CMK (cell line): ENCODE results near the gene KDM4B.
"Not testable (repeated sequence)": the region's sequence is repeated elsewhere in the genome, so short reads cannot be mapped to it uniquely, and the experiment has no call there.

ENCODE experiments used
- DNase-seq: peaks from one replicate; pipeline ENCODE4 v3.0.0-alpha.2; 2010; ENCODE audit warnings: low read depth

Gene KDM4B

DNA sequence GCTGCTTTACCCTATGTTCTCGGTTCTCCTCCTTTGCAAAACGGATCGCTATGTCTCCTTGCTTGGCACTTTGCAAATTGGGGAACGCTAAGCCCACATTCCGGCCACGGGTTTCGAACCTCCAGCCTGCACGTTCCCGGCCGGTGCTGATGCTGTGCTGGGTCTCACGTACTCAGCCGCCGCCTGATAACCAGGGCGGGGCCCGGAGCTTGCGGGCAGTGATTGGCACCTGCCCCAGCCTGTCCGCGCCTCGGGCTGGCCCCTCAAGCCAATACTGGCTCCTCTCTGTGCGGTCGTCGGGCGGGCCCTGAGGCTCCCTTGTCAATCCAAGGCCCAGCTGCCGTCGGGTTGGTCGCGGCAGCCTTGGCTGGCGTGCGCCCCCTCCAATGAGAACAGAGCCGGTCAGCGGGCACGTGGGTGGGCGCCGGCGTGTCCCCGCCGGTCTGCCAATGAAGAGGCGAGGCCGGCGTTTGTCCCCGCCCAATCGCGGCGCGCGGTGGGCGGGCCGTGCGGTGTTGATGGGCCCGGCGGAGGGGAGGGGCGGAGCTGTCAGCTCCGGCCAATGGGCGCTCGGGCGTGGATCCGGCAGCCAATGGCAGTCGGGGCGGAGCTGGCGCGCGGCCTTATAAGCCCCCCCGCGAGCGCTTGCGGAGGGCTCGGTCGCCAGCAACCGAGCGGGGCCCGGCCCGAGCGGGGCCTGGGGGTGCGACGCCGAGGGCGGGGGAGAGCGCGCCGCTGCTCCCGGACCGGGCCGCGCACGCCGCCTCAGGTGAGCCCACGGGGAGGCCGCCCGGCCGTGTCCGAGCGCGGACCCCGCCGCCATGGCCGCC, at the start of gene KDM4B:
TSS of gene KDM4B (plus strand) at position 652 of the 830 bp plus-strand sequence. CDS start 63,778 bp downstream, outside the sequence.
- peak; percentile 97 for DNase-seq

DNA sequence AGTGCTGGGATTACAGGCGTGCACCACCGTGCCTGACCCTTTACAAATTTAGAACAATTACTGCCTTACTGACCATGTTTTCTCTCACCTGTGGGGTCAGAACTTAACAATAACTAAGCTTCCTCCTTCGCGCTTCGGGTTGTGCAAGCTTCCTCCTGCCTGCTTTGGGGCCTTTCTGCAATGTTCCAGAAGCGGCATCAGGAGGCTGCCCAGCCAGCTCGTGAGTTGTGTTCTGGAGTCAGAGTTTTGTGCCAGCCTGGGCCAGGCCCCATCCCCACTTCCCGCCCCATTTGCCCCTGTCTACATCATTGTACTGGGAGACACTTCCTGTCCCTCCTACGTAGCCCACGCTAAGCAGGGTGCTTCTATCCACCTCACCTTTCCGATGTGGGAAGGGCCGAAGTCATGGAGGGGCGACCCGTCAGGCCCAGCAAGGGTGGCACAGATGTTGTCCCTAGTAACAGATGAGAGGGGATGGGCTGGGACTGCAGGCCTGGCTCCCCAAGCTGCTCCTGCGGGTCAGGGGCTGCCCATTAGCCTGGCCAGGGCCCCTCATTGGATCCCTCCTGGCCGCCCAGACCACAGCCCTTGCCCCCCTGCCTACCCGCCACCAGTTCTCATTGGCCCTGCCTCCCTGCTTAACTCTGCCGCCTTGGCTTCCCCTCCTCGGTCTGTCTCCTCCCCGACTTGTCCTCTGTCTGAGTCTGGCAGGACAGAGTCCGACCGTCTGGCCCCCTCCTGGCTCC, 46.2 kb upstream of the KDM4B start:
- no peak for DNase-seq

- no peak for DNase-seq
Observed at GRCh38 chr19:4923276-4923747, 45.6 kb upstream of the KDM4B start.

DNA sequence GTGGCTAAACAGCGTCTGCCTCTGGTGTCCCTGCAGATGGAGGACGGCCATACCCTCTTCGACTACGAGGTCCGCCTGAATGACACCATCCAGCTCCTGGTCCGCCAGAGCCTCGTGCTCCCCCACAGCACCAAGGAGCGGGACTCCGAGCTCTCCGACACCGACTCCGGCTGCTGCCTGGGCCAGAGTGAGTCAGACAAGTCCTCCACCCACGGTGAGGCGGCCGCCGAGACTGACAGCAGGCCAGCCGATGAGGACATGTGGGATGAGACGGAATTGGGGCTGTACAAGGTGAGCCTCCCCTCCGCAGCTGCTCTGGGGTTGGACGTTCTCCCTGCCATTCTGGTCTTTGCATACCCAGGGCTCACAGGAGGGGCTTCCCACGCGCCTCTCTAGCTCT, 39.7 kb upstream of the KDM4B start:
- DNase-seq: no peak

DNA sequence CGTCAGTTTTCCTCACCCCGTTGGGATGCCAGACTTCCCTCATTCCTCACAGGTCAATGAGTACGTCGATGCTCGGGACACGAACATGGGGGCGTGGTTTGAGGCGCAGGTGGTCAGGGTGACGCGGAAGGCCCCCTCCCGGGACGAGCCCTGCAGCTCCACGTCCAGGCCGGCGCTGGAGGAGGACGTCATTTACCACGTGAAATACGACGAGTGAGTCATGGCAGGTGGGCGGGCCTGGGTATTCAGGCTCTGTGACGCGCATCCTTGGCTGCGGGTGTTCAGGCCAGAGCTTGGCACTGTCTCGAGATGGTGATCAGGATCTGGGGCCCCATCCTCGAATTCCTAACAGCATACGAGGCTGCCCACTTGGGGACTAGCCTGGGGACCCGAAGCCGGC, 38.2 kb upstream of the KDM4B start:
- no peak for DNase-seq

DNA sequence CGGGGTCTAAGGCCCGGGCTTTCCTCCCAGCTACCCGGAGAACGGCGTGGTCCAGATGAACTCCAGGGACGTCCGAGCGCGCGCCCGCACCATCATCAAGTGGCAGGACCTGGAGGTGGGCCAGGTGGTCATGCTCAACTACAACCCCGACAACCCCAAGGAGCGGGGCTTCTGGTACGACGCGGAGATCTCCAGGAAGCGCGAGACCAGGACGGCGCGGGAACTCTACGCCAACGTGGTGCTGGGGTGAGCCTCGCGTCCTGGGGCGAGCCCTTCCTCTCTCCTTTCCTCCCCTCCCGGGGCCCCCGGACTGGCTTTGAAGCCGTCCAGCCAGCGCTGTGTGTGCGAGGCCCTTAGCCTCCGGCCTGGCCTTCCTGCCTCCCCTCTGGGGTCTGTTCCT, 36.2 kb upstream of the KDM4B start:
- no peak for DNase-seq

DNA sequence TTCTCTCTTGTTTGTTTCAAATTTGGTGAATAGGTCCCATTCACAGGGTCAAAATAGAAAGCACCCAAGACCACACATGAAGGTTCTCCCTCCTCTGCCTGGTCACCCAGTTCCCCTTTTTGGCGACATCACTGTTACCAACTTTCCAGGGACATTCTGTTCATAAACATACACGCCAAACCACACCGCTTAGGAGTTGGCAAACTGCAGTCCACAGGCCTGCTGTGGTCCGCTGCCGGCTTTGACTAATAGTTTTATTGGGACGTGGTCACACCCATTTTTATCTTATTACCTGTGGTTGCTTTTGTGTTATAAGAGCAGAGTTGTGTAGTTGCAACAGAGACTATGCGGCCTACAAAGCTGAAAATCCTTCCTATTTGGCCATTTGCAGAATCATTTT, 35.4 kb upstream of the KDM4B start:
- DNase-seq: no peak

DNA sequence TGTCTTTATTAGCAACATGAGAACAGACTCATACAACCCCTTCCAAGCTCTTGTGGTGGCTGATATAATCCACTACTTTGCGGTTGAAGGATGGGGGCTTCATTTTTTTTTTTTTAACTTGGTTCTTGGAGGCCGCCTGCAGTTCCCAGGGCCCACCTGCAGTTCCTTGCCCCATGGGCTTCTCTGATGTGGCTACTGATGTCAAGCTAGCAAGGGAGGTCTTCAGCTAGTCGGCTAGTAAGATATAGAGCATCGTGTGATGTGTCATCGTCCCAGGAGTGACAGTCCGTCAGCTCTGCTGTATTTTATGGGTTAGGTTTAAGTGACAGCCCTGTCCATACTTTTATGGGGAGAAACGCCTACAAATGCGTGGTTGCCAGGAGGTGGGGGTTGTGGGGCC, 33.5 kb upstream of the KDM4B start:
- no peak for DNase-seq

- DNase-seq: no peak
Observed at GRCh38 chr19:4937060-4937459, 31.9 kb upstream of the KDM4B start.

DNA sequence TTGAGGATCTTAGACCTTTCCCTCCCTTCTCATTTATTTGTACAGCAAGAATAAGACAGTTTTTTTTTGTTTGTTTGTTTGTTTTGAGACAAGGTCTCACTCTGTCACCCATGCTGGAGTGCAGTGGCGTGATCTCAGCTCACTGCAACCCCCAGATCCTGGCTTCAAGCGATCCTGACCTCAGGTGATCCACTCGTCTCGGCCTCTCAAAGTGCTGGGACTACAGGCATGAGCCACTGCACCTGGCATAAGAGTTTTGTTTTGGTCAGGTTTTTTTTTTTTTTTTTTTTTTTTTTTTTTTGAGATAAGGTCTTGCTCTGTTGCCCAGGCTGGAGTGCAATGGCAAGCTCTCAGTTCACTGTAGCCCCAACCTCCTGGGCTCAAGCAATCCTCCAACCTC, 30.5 kb upstream of the KDM4B start:
- not testable (repeated sequence) for DNase-seq

GRCh38 chr19:4939466-4939865, 29.4 kb upstream of the KDM4B start:
- DNase-seq: no peak

DNA sequence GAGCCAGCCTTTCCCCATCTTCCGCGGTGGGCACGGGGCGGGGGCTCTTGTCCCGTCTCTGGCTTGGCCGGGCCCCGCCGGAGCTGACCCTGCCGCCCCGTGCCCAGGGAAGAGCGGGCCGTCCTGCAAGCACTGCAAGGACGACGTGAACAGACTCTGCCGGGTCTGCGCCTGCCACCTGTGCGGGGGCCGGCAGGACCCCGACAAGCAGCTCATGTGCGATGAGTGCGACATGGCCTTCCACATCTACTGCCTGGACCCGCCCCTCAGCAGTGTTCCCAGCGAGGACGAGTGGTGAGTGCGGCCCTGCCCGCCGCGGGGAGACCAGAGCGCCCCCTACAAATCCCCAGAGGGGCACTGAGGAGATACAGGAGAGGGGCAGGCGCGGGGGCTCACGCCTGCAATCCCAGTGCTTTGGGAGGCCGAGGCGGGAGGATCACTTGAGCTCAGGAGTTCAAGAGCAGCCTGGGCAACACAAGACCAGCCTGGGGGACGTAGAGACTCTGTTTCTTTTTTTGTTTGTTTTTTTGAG, 27.2 kb upstream of the KDM4B start:
- DNase-seq: not testable (repeated sequence)

DNA sequence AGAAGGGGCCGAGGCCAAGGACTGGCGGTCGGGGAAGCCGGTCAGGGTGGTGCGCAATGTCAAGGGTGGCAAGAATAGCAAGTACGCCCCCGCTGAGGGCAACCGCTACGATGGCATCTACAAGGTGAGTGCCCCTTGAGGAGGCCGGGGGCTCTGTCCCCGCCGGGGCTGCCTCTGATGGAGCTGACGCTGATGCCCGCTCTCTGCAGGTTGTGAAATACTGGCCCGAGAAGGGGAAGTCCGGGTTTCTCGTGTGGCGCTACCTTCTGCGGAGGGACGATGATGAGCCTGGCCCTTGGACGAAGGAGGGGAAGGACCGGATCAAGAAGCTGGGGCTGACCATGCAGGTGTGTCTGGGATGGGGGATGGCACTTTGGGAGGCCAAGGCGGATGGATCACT, 18.3 kb upstream of the KDM4B start:
- not testable (repeated sequence) for DNase-seq

DNA sequence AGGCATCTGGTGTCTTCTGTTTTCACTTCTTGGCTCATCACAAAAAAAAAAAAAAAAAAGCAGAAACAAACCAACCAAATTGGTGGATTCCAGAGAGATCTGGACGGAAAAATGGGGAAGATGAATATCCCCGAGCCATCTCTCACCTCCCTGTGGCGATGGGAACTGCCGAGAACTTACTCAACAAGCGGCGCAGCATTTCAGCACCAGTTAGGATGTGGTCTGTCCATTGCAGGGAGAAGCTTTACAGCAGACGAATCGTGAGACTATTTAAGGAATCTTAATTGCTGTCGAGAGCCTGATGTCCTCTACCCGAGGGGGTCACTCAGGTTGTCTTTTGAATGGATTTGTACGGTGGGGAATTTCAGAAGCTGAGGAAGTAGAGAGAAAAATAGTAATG, 17.3 kb upstream of the KDM4B start:
- DNase-seq: no peak

DNA sequence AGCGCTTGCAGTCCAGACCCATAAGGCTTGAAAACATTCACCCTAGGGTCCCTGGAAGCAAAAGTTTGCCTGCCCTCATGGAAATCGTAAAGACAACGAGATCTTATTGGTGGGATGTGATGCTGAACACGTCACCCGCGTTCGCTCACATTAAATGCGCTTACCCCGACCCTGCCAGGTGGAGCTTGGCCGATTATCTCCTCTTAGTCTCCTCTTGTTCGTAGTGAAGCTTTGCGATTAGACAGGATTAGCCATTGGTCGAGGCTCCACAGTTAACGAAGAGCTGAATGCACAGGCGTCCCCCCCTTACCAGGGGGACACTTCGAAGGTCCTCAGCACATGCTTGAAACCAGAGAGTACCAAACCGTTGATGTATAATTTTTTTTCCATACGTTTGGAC, 16.0 kb upstream of the KDM4B start:
- DNase-seq: no peak

GRCh38 chr19:4954320-4955149, 14.4 kb upstream of the KDM4B start:
- not testable (repeated sequence) for DNase-seq

DNA sequence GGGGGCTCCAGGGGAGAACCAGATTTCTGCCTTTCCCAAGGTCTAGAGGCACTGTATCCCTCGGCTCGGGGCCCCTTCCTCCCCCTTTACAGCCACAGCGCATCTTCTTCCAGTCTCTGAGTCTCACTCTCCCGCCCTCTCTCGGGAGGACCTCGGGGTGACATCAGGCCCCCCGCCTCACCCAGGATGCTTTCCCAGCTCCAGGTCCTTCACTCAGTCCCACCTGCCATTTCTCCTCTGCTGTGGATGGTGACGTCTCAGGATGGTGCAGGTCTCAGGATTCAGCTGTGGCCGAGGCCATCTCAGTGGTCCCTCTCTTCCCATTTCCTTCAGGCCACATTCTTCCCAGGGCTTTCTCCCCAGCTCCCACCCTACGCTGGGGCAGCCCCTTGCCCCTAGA, 13.6 kb upstream of the KDM4B start:
- no peak for DNase-seq

DNA sequence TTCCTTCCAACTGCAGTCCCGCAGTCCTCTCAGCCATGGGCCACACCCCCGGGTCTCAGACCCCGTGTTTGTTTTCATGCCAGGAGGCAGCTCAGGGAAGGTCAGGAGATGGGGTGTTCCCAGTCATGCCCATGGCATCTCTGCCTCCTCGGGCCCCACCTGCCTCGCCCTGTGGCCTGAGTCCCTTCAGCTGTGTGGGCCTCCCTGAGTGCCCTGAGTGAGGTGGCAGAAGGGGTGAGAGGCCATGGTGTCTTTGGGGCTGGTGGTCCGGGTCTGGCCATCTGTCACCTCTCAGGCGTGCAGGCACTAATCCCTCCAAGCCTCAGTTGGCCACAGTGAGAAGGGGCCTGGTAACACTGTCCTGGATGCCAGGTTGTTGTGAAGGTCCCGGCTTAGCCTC, 10.9 kb upstream of the KDM4B start:
- no peak for DNase-seq

- no peak for DNase-seq
Observed at GRCh38 chr19:4962085-4962619, 6.8 kb upstream of the KDM4B start.

GRCh38 chr19:4965061-4965460, 3.9 kb upstream of the KDM4B start:
- no peak for DNase-seq

- DNase-seq: no peak
Observed at GRCh38 chr19:4966591-4966990, 2.3 kb upstream of the KDM4B start.
